ENCODE measurements around the gene ARMH3.

GRCh38 chr10:101814466-101815071 lies 241.4 kb downstream of the ARMH3 start:
- no peak for TF ChIP-seq CTCF (conservative IDR thresholded peaks at IDR 0.05; ENCODE audit: low read depth, low read length)
- TF ChIP-seq EZH2 (IDR thresholded peaks at IDR 0.05; ENCODE audit: low read length, unreplicated experiment), result no peak

Measured in PC-3 (cell line).